GM19452 (cell line): Measurements from ENCODE around the gene CLCA2.
A peak's percentile ranks its signal among the peaks of the same experiment; 100 is the strongest.

Experiments used
- ATAC-seq: cut with Tn5 transposase; IDR thresholded peaks from one replicate; pipeline ENCODE4 v1.9.1; 2021; ENCODE audit not compliant: unreplicated experiment

The CLCA2 gene

DNA sequence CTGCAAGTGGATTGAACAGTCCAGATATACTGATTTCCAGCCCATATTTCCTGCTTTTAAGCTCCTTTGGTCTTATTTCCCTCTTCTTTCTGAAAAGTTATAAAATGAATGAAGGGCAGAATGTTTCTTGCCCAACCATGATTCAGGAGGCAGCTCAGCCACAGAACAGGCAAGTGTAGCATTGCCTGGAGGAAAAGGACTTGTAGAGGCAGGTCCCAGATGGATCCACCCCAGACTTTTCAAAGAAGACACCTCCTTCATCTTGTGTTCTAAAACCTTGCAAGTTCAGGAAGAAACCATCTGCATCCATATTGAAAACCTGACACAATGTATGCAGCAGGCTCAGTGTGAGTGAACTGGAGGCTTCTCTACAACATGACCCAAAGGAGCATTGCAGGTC lies at the start of gene CLCA2:
TSS of gene CLCA2 (plus strand) at position 299 of the 400 bp plus-strand sequence. CDS start at position 376, 77 bp downstream.
- ATAC-seq, result no peak

- no peak for ATAC-seq
These were observed 48.3 kb upstream of the CLCA2 start for GRCh38 chr1:86375688-86376087.

DNA sequence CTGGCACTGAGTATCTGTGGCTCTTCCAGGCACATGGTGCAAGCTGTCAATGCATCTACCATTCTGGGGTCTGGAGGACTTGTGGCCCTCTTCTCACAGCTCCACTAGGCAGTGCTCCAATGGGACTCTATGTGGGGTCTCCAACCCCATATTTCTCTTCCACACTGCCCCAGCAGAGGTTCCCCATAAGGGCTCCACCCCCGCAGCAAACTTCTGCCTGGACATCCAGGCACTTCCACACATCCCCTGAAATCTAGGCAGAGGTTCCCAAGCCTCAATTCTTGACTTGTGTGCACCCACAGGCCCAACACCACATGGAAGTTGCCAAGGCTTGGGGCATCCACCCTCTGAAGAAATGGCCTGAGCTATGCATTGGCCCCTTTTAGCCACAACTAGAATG lies 46.6 kb upstream of the CLCA2 start:
- no peak for ATAC-seq

GRCh38 chr1:86378813-86379212 lies 45.2 kb upstream of the CLCA2 start:
- ATAC-seq, result no peak

DNA sequence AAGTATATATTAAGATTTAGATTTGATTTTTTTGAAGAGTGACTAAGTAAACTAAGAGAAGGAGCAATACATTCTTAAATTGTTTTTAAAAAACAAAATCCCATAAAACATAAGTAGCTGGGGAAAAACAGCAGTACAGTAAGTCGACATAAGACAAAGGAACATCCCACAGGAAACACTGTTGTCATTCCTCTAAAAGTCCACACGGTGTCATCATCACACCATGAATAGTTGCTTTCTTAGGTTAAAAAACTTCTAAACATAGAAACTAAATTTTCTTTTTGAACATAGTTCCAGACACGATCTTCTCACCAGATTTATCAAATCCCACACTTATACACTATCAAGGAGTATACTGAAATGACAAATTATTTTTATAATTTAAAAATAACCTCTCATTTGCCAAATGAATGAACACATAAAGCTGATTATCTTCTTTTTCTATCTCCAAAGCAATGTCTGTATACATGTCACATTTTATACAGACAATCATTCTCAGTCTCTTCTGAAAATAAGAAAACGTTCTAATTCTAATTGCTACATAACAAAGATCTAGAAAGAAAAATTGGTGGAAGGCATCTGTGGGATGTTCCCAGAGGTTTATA lies 43.6 kb upstream of the CLCA2 start:
- ATAC-seq, result peak; percentile 74

GRCh38 chr1:86381223-86381622 lies 42.7 kb upstream of the CLCA2 start:
- ATAC-seq, result no peak

GRCh38 chr1:86382878-86383277 lies 41.1 kb upstream of the CLCA2 start:
- peak; percentile 53 for ATAC-seq

GRCh38 chr1:86387916-86388627 lies 35.9 kb upstream of the CLCA2 start:
- ATAC-seq, result no peak

GRCh38 chr1:86388777-86389176 lies 35.2 kb upstream of the CLCA2 start:
- ATAC-seq, result no peak

DNA sequence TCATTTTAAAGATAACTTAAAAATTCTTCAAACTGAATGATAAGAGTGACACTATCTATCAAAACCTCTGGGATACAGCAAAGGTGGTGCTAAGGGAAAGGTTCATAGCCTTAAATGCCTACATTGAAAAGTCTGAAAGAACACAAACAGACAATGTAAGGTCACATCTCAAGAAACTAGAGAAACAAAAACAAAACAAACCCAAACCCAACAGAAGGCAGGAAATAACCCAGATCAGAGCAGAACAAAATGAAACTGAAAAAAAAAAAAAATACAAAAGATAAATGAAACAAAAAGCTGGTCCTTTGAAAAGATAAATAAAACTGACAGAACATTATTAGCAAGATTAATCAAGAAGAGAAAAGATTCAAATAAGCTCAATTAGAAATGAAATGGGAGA lies 34.7 kb upstream of the CLCA2 start:
- ATAC-seq, result peak; percentile 76

DNA sequence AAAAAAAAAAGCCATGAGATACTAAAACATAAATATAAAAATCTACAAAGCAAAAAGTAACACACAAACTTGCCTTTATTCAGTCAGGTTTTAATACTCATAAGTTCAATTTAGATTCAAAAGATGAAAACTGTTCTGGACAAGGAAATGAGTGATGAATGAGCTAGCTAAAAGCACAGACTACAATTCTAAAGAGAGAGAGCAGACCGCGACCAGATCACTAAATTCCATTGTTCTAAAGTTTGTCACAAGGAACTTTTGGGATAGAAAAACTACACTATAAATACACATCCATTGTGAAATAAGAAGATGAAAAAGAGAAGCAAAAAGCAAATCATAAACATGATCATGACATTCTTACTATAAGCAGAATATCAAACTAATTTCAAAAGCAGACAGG lies 29.6 kb upstream of the CLCA2 start:
- no peak for ATAC-seq

DNA sequence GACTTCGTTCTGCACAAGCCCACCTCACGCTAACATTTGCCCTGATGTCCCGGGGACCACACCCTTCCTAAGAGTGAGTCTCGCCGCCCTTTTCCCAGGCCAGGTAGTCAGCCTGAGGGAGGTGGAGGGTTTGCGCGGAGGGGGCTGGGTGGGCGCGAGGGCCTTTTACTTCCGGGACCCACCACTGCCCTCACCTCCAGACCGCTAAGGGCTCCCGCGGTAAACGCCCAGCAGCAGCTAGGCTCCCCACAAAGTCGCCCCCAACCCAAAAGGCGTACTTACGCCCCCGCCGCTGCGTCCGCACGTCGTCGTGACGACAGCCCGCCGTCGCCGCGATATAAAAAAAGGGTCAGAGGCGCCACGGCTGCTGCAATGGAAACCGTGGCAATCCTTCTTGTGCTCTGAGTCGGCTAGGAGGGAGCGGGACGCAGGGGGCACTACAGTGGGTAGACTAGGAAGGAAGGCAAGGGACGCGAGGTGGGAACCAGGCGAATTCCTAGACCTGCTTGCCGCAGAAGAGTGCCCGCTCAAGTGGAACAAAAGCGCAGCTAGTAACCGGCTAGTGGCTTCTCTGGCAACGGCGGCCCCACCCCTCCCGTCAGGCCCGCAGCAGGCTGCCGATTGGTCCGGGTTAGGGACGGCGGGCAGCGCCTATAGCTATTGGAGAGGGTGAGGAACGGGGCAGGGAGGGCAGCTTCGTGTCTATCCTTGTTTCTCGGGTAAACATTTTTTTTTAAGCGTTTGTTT lies 28.0 kb upstream of the CLCA2 start, which contains the start of gene ODF2L:
TSS of gene ODF2L (minus strand) at position 573 of the 747 bp plus-strand sequence. CDS start 9,296 bp downstream, outside the sequence.
- ATAC-seq, result peak; percentile 100

DNA sequence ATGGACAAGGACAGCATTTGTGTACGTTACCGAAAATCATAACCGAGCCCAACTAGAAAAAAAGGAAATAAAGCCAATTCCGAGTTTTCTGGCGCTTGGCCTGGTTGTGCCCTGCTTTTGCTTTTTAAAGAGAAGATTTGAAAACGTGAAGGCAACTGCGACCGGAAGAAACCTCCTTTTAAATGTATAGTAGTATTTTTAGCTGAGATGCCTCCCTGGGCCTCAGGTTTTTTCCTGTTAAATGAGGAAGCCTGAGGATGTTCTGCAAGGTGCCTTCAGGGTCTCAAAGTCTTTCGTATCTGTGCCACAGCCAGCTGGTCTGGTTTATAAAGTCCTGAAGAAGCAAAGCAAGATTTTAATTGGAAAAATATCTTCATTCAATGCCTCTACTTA lies 27.5 kb upstream of the CLCA2 start:
- ATAC-seq, result peak; percentile 17

- no peak for ATAC-seq
These were observed 14.5 kb upstream of the CLCA2 start for GRCh38 chr1:86409416-86410021.

GRCh38 chr1:86410879-86411278 lies 13.1 kb upstream of the CLCA2 start:
- no peak for ATAC-seq

GRCh38 chr1:86416343-86416742 lies 7.6 kb upstream of the CLCA2 start:
- no peak for ATAC-seq

GRCh38 chr1:86419277-86419903 lies 4.6 kb upstream of the CLCA2 start:
- ATAC-seq, result peak; percentile 89

GRCh38 chr1:86421601-86422280 lies 2.2 kb upstream of the CLCA2 start:
- ATAC-seq, result no peak

DNA sequence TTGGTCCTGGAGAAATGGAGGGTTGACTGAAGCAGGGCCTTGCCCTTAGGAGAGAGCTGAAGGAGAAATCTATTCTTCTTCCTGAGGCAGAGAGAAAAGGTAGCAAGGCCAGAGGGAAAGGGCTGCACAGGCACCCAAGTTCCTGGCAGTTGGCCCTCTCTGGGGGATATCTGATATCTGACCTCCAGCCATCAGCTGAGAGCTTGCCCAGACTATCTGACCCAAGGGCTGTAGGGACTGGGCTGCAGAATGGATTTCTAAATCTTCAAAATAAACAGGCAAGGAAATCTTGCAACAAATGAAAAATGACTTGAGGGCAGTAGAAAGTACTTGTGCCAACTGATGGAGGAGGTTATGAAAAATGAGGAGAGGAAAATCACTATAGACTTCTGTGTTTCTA lies 498 bp upstream of the CLCA2 start:
- ATAC-seq, result no peak

DNA sequence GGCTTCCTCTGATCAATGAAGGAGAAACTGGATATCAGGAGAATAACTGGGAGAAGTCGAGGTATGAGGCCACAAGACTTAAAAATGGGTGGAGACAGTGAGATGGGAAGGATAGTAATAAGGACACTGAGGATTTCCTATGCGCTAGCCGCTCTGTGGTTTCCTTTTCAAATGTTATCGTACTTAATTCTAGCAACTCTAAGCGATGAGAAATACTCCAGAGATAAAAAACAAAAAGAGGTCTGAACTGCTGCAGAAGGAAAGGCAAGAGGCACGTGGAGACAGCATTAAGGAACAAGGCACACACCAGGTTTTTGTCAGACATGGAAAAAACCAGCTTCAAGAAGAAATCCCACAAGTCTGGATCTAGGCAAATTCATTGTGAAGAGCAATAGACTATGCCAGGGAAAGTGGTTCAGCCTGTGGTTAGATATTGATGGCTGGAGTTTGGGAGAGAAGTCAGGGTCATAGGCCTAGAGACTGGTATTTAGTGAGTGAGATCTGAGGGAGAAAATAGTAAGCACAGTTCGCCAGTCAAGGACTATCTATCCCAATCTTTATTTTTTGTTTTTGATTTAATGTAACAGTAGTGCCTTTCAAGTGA lies 5.3 kb downstream of the CLCA2 start:
- ATAC-seq, result no peak
